H9 (cell line): ENCODE results near the gene POC5. TPM values are rescaled to one million over a fixed set of nuclear protein-coding genes. Genes with fewer than 3 reads are reported as not detected.

Experiments
- DNase-seq: peaks from one replicate; pipeline ENCODE4 v3.0.0-alpha.2; 2017
- H2AFZ ChIP-seq: one replicate; pipeline ENCODE4 v1.6.1; 2013; ENCODE audit warnings: mild to moderate bottlenecking, low read length, control low read depth, moderate library complexity
- H2AK5ac ChIP-seq: 2 replicates; pipeline ENCODE4 v1.6.1; 2013; ENCODE audit warnings: low read length, control low read depth, mixed read lengths; ENCODE audit not compliant: insufficient read length
- H2BK120ac ChIP-seq: one replicate; pipeline ENCODE4 v1.6.1; 2013; ENCODE audit warnings: low read depth, mild to moderate bottlenecking, low read length, control low read depth, inconsistent platforms; ENCODE audit not compliant: poor library complexity, severe bottlenecking
- H2BK12ac ChIP-seq: 2 replicates; pipeline ENCODE4 v1.6.1; 2013; ENCODE audit warnings: low read length, control low read depth, mixed read lengths, low read depth; ENCODE audit not compliant: insufficient read length
- H2BK15ac ChIP-seq: 2 replicates; pipeline ENCODE4 v1.6.1; 2013; ENCODE audit warnings: low read depth, low read length, control low read depth
- H2BK20ac ChIP-seq: one replicate; pipeline ENCODE4 v1.6.1; 2013; ENCODE audit warnings: low read depth, mild to moderate bottlenecking, low read length, control low read depth, inconsistent platforms; ENCODE audit not compliant: poor library complexity, severe bottlenecking
- H2BK5ac ChIP-seq: 2 replicates; pipeline ENCODE4 v1.6.1; 2013; ENCODE audit warnings: low read length, control low read depth, mixed read lengths; ENCODE audit not compliant: insufficient read length
- H3K14ac ChIP-seq: 2 replicates; pipeline ENCODE4 v1.6.1; 2013; ENCODE audit warnings: low read length, control low read depth; ENCODE audit not compliant: insufficient read depth
- H3K18ac ChIP-seq: 2 replicates; pipeline ENCODE4 v1.6.1; 2013; ENCODE audit warnings: low read depth, mild to moderate bottlenecking, mixed read lengths, low read length, control low read depth; ENCODE audit not compliant: insufficient read length
- H3K23ac ChIP-seq: 2 replicates; pipeline ENCODE4 v1.6.1; 2013; ENCODE audit warnings: low read length, control low read depth, mixed read lengths, low read depth; ENCODE audit not compliant: insufficient read length
- H3K23me2 ChIP-seq: 2 replicates; pipeline ENCODE4 v1.6.1; 2013; ENCODE audit warnings: low read depth, mild to moderate bottlenecking, mixed read lengths, low read length, control low read depth; ENCODE audit not compliant: insufficient read length, poor library complexity, severe bottlenecking
- H3K27ac ChIP-seq: 2 replicates; pipeline ENCODE4 v1.5.1; 2013; ENCODE audit warnings: low read length, control low read depth, mixed read lengths, low read depth; ENCODE audit not compliant: insufficient read length
- H3K27me3 ChIP-seq: 2 replicates; pipeline ENCODE4 v1.6.1; 2013; ENCODE audit warnings: low read length, control low read depth, inconsistent platforms; ENCODE audit not compliant: insufficient read depth
- H3K4ac ChIP-seq: 2 replicates; pipeline ENCODE4 v1.6.1; 2013; ENCODE audit warnings: low read depth, mild to moderate bottlenecking, control low read depth, inconsistent platforms, low read length, moderate library complexity
- H3K4me1 ChIP-seq: 2 replicates; pipeline ENCODE4 v1.6.1; 2013; ENCODE audit warnings: low read length, control low read depth, inconsistent platforms; ENCODE audit not compliant: insufficient read depth
- H3K4me2 ChIP-seq: 2 replicates; pipeline ENCODE4 v1.6.1; 2013; ENCODE audit warnings: low read length, control low read depth, mixed read lengths; ENCODE audit not compliant: insufficient read length, insufficient read depth
- H3K56ac ChIP-seq: 2 replicates; pipeline ENCODE4 v1.6.1; 2013; ENCODE audit warnings: low read depth, mild to moderate bottlenecking, mixed read lengths, low read length, control low read depth; ENCODE audit not compliant: insufficient read length
- H3K79me1 ChIP-seq: 2 replicates; pipeline ENCODE4 v1.6.1; 2013; ENCODE audit warnings: low read depth, mild to moderate bottlenecking, moderate library complexity, low read length, control low read depth, inconsistent platforms; ENCODE audit not compliant: insufficient read depth, poor library complexity, severe bottlenecking
- H3K79me2 ChIP-seq: 2 replicates; pipeline ENCODE4 v1.6.1; 2013; ENCODE audit warnings: low read length, control low read depth, inconsistent platforms; ENCODE audit not compliant: insufficient read depth
- H3K9ac ChIP-seq: 2 replicates; pipeline ENCODE4 v1.6.1; 2013; ENCODE audit warnings: low read length, control low read depth, mixed read lengths; ENCODE audit not compliant: insufficient read length; ENCODE audit errors: extremely low read depth
- H3K9me3 ChIP-seq: one replicate; pipeline ENCODE4 v1.6.1; 2013; ENCODE audit warnings: low read depth, low read length, inconsistent platforms; ENCODE audit not compliant: control insufficient read depth
- H3T11ph ChIP-seq: one replicate; pipeline ENCODE4 v1.6.1; 2013; ENCODE audit warnings: mild to moderate bottlenecking, low read length, control low read depth, inconsistent platforms
- H4K20me1 ChIP-seq: one replicate; pipeline ENCODE4 v1.6.1; 2013; ENCODE audit not compliant: control insufficient read depth, insufficient read length, insufficient read depth
- H4K5ac ChIP-seq: 2 replicates; pipeline ENCODE4 v1.6.1; 2013; ENCODE audit warnings: low read depth, mild to moderate bottlenecking, mixed read lengths, low read length, control low read depth; ENCODE audit not compliant: insufficient read length
- H4K8ac ChIP-seq: replicated peaks from 2 replicates; pipeline ENCODE4 v1.6.1; 2013; ENCODE audit warnings: low read length, control low read depth, mixed read lengths, low read depth; ENCODE audit not compliant: insufficient read length
- H4K91ac ChIP-seq: 2 replicates; pipeline ENCODE4 v1.6.1; 2013; ENCODE audit warnings: low read depth, mild to moderate bottlenecking, moderate library complexity, mixed read lengths, low read length, control low read depth; ENCODE audit not compliant: insufficient read length
- H3K27ac Mint-ChIP-seq, 3 experiments: 2 replicates in 2 of 3; 3 replicates in 1 of 3; pipeline ENCODE4 v1.8.0; 2020 to 2021; ENCODE audit warnings: mixed read lengths in 3 of 3, mild to moderate bottlenecking in 1 of 3, moderate library complexity in 1 of 3
- H3K27me3 Mint-ChIP-seq: 2 replicates; pipeline ENCODE4 v1.8.0; 2021; ENCODE audit warnings: low read depth, mild to moderate bottlenecking, moderate library complexity, mixed read lengths
- H3K36me3 Mint-ChIP-seq, 3 experiments: 2 replicates in 2 of 3; 3 replicates in 1 of 3; pipeline ENCODE4 v1.8.0; 2020 to 2021; ENCODE audit warnings: low read depth in 3 of 3, mixed read lengths in 3 of 3; ENCODE audit not compliant: insufficient read depth in 1 of 3
- H3K4me1 Mint-ChIP-seq, 2 experiments: 2 replicates each; pipeline ENCODE4 v1.8.0; 2020; ENCODE audit warnings: mixed read lengths in 2 of 2
- H3K4me3 Mint-ChIP-seq, 2 experiments: 2 replicates in 1 of 2; 3 replicates in 1 of 2; pipeline ENCODE4 v1.8.0; 2020 to 2021; ENCODE audit warnings: mild to moderate bottlenecking in 2 of 2, mixed read lengths in 2 of 2, moderate library complexity in 1 of 2
- H3K9me3 Mint-ChIP-seq, 2 experiments: 2 replicates in 1 of 2; 3 replicates in 1 of 2; pipeline ENCODE4 v1.8.0; 2020; ENCODE audit warnings: mild to moderate bottlenecking in 2 of 2, mixed read lengths in 2 of 2, moderate library complexity in 1 of 2
- CTCF ChIP-seq: fragments of 200-600 bp; sonication (generic); conservative IDR thresholded peaks from 3 replicates; pipeline ENCODE4 v1.8.0; 2021; ENCODE audit warnings: antibody characterized with exemption, mild to moderate bottlenecking
- total RNA-seq: library from RNA; stranded (reverse); gene quantifications from 2 replicates; pipeline ENCODE4 v1.2.1, GENCODE V29; 2021

Gene POC5
- total RNA-seq, 1 experiment from 2014 or later = 12.2 TPM

- H3K79me2 ChIP-seq = no peaks in the 10 kb centered on the region
- no peaks in the 10 kb centered on the region for H3K9me3 ChIP-seq
- no peak overlapping the region for H3K18ac ChIP-seq
- no peak overlapping the region for H3K4me3 Mint-ChIP-seq
- no peak overlapping the region for H2BK15ac ChIP-seq
- no peak for TF ChIP-seq CTCF
- no peaks in the 10 kb centered on the region for H3K79me1 ChIP-seq
- no peak overlapping the region for H3T11ph ChIP-seq
- no peak overlapping the region for H2BK12ac ChIP-seq
- peaks cover 2% of the 10 kb centered on the region; the same call in 1 of the 2 replicates for H3K27me3 ChIP-seq
- no peaks in the 10 kb centered on the region for H4K20me1 ChIP-seq
- H3K36me3 Mint-ChIP-seq = no peaks in the 10 kb centered on the region
- no peak overlapping the region for H3K9ac ChIP-seq
- H3K4ac ChIP-seq = no peak overlapping the region
- no peak overlapping the region for H3K14ac ChIP-seq
- no peak overlapping the region for H3K23ac ChIP-seq
- H4K91ac ChIP-seq = no peak overlapping the region
- no peak overlapping the region for H2AFZ ChIP-seq
- H3K23me2 ChIP-seq = no peaks in the 10 kb centered on the region
- H3K27me3 Mint-ChIP-seq = no peaks in the 10 kb centered on the region; the same call in 1 of the 2 replicates
- no peak overlapping the region for H4K8ac ChIP-seq
- H3K56ac ChIP-seq = no peak overlapping the region
- peaks cover 0 to 2% of the 10 kb centered on the region in 2 experiments; a peak in 2 of 4 replicates for H3K4me1 Mint-ChIP-seq
- no peak overlapping the region for H3K4me2 ChIP-seq
- H4K5ac ChIP-seq = no peak overlapping the region
- no peak overlapping the region for H2AK5ac ChIP-seq
- H2BK5ac ChIP-seq = no peak overlapping the region
- no peak overlapping the region for H3K27ac ChIP-seq
- H3K9me3 Mint-ChIP-seq = peaks cover 0 to 2% of the 10 kb centered on the region in 2 experiments; a peak in 2 of 5 replicates
- H2BK20ac ChIP-seq = no peak overlapping the region
- H3K27ac Mint-ChIP-seq = no peak overlapping the region
- no peak overlapping the region for H2BK120ac ChIP-seq
- no peaks in the 10 kb centered on the region for H3K4me1 ChIP-seq
- DNase-seq = no peak
Observed at GRCh38 chr5:75640395-75640794, 76.8 kb downstream of the POC5 start.
